H1 (cell line): Measurements from ENCODE around the gene OCSTAMP. TPM values are rescaled to one million over a fixed set of nuclear protein-coding genes. Genes with fewer than 3 reads are reported as not detected.

ENCODE experiments used
- CTCF ChIA-PET: fragments of 300-600 bp; sonication (Branson Sonifier 250); formaldehyde crosslinking; loops from one replicate; lab custom pipeline; 2021; ENCODE audit not compliant: partially characterized antibody; lab: Charles Lee
- POLR2A ChIA-PET: fragments of 300-600 bp; sonication (Branson Sonifier 250); formaldehyde crosslinking; loops from one replicate; lab custom pipeline; 2021; ENCODE audit warnings: inconsistent platforms; ENCODE audit not compliant: partially characterized antibody; lab: Charles Lee
- DNase-seq, 2 experiments: peaks; one replicate each; pipeline versions ENCODE4 v3.0.0 to v3.0.0-alpha.2; 2010 to 2022; ENCODE audit warnings: low spot score in 2 of 2, low read depth in 1 of 2, mixed read lengths in 1 of 2
- FAIRE-seq: peaks from 2 replicates; lab custom pipeline; 2011; peaks lifted over from hg19 to GRCh38; lab: Jason Lieb, UNC
- H2AFZ ChIP-seq: 2 replicates; pipeline ENCODE4 v1.8.1; 2012; ENCODE audit warnings: low read length, inconsistent platforms
- H2AK5ac ChIP-seq: 2 replicates; pipeline ENCODE4 v1.6.1; 2013; ENCODE audit warnings: low read depth, low read length
- H2BK120ac ChIP-seq: replicated peaks from 2 replicates; pipeline ENCODE3; 2013; ENCODE audit warnings: low read depth, low read length, inconsistent platforms
- H2BK12ac ChIP-seq: 2 replicates; pipeline ENCODE4 v1.6.1; 2013; ENCODE audit warnings: low read depth, low read length
- H2BK15ac ChIP-seq: 2 replicates; pipeline ENCODE4 v1.6.1; 2013; ENCODE audit warnings: low read length
- H2BK20ac ChIP-seq: 2 replicates; pipeline ENCODE4 v1.6.1; 2013; ENCODE audit warnings: low read length
- H2BK5ac ChIP-seq: 2 replicates; pipeline ENCODE4 v1.6.1; 2013; ENCODE audit warnings: low read depth, low read length
- H3K14ac ChIP-seq: 2 replicates; pipeline ENCODE4 v1.6.1; 2013; ENCODE audit warnings: inconsistent platforms; ENCODE audit not compliant: insufficient read length
- H3K18ac ChIP-seq: 2 replicates; pipeline ENCODE4 v1.6.1; 2013; ENCODE audit warnings: low read length; ENCODE audit errors: extremely low read depth
- H3K23ac ChIP-seq: 2 replicates; pipeline ENCODE4 v1.6.1; 2013; ENCODE audit warnings: inconsistent platforms; ENCODE audit not compliant: insufficient read length
- H3K23me2 ChIP-seq: 2 replicates; pipeline ENCODE4 v1.6.1; 2013; ENCODE audit warnings: low read depth, low read length
- H3K27ac ChIP-seq: 2 replicates; pipeline ENCODE4 v1.6.1; 2011; ENCODE audit warnings: low read depth, low read length, inconsistent platforms
- H3K27me3 ChIP-seq, 4 experiments: replicated peaks in 1 of 4; 1 replicate in 1 of 4; 2 replicates in 3 of 4; pipeline versions ENCODE4 v1.6.1 to v1.8.1; 2011 to 2013; ENCODE audit warnings: low read length in 3 of 4, mild to moderate bottlenecking in 3 of 4, inconsistent platforms in 2 of 4, mixed read lengths in 2 of 4, moderate library complexity in 1 of 4; ENCODE audit not compliant: control insufficient read depth in 3 of 4, insufficient read depth in 3 of 4; ENCODE audit errors: extremely low read depth in 1 of 4
- H3K36me3 ChIP-seq, 4 experiments: 2 replicates each; pipeline versions ENCODE4 v1.6.1 to v1.8.1; 2011 to 2013; ENCODE audit warnings: mild to moderate bottlenecking in 4 of 4, low read length in 3 of 4, moderate library complexity in 2 of 4, control low read depth in 1 of 4, inconsistent platforms in 1 of 4; ENCODE audit not compliant: insufficient read depth in 4 of 4, control insufficient read depth in 2 of 4
- H3K4ac ChIP-seq: replicated peaks from 2 replicates; pipeline ENCODE3; 2013; ENCODE audit warnings: low read length, low read depth, mixed read lengths, inconsistent platforms; ENCODE audit not compliant: insufficient read length
- H3K4me1 ChIP-seq, 4 experiments: replicated peaks in 1 of 4; 1 replicate in 1 of 4; 2 replicates in 3 of 4; pipeline versions ENCODE4 v1.6.1 to v1.8.1; 2011 to 2013; ENCODE audit warnings: low read length in 3 of 4, inconsistent platforms in 2 of 4, mixed read lengths in 1 of 4; ENCODE audit not compliant: insufficient read depth in 4 of 4, control insufficient read depth in 3 of 4
- H3K4me2 ChIP-seq, 2 experiments: 2 replicates each; pipeline versions ENCODE4 v1.6.1 to v1.8.1; 2011 to 2013; ENCODE audit warnings: low read depth in 2 of 2, low read length in 2 of 2, control low read depth in 1 of 2, inconsistent platforms in 1 of 2, mild to moderate bottlenecking in 1 of 2; ENCODE audit not compliant: insufficient read depth in 1 of 2
- H3K4me3 ChIP-seq, 4 experiments: fragments of 200-600, 300-600 bp in 1 of 4; sonication (generic), shearing (Covaris generic), sonication (Bioruptor Twin) in 1 of 4; 2 replicates each; pipeline versions ENCODE4 v1.5.1 to v1.8.1; 2011 to 2016; ENCODE audit warnings: low read length in 4 of 4, low read depth in 3 of 4, control low read depth in 2 of 4, inconsistent platforms in 2 of 4, mild to moderate bottlenecking in 2 of 4, mixed read lengths in 1 of 4, moderate library complexity in 1 of 4; ENCODE audit not compliant: insufficient read depth in 2 of 4; ENCODE audit errors: extremely low read depth in 1 of 4
- H3K56ac ChIP-seq: replicated peaks from 2 replicates; pipeline ENCODE3; 2013; ENCODE audit warnings: low read depth, mild to moderate bottlenecking, mixed read lengths, low read length, inconsistent platforms; ENCODE audit not compliant: insufficient read length
- H3K79me1 ChIP-seq: 2 replicates; pipeline ENCODE4 v1.6.1; 2013; ENCODE audit warnings: low read depth, low read length, control low read depth
- H3K79me2 ChIP-seq, 2 experiments: 2 replicates each; pipeline versions ENCODE4 v1.6.1 to v1.8.1; 2012 to 2013; ENCODE audit warnings: low read length in 2 of 2, mild to moderate bottlenecking in 2 of 2, inconsistent platforms in 1 of 2; ENCODE audit not compliant: insufficient read depth in 2 of 2, control insufficient read depth in 1 of 2
- H3K9ac ChIP-seq, 4 experiments: replicated peaks in 1 of 4; 1 replicate in 1 of 4; 2 replicates in 3 of 4; pipeline versions ENCODE4 v1.6.1 to v1.8.1; 2011 to 2013; ENCODE audit warnings: low read depth in 3 of 4, low read length in 3 of 4, control low read depth in 2 of 4, mild to moderate bottlenecking in 2 of 4, moderate library complexity in 2 of 4, inconsistent platforms in 1 of 4; ENCODE audit errors: extremely low read depth in 1 of 4
- H3K9me3 ChIP-seq, 2 experiments: 2 replicates each; pipeline versions ENCODE4 v1.6.1 to v1.8.1; 2012 to 2013; ENCODE audit warnings: mild to moderate bottlenecking in 2 of 2, moderate library complexity in 2 of 2, control low read depth in 1 of 2, inconsistent platforms in 1 of 2, low read depth in 1 of 2, low read length in 1 of 2, mixed read lengths in 1 of 2; ENCODE audit not compliant: insufficient read depth in 2 of 2
- H4K20me1 ChIP-seq, 2 experiments: replicated peaks in 1 of 2; 2 replicates each; pipeline versions ENCODE3 to v1.8.1; 2011 to 2013; ENCODE audit warnings: inconsistent platforms in 2 of 2, low read length in 2 of 2, mild to moderate bottlenecking in 1 of 2; ENCODE audit not compliant: insufficient read depth in 2 of 2, control insufficient read depth in 1 of 2
- H4K5ac ChIP-seq: 2 replicates; pipeline ENCODE4 v1.6.1; 2013; ENCODE audit warnings: low read length, low read depth, mixed read lengths, inconsistent platforms; ENCODE audit not compliant: insufficient read length
- H4K8ac ChIP-seq: 2 replicates; pipeline ENCODE4 v1.8.0; 2013; ENCODE audit warnings: mild to moderate bottlenecking, moderate library complexity, low read length, inconsistent platforms; ENCODE audit not compliant: insufficient read depth; ENCODE audit errors: extremely low read depth
- H4K91ac ChIP-seq: replicated peaks from 2 replicates; pipeline ENCODE3; 2013; ENCODE audit warnings: low read length, mixed read lengths, inconsistent platforms; ENCODE audit not compliant: insufficient read length
- CREB1 ChIP-seq: IDR thresholded peaks from 2 replicates; pipeline ENCODE4 v1.6.1; 2012; ENCODE audit warnings: inconsistent platforms
- CTCF ChIP-seq, 3 experiments: IDR thresholded peaks; 1 replicate in 2 of 3; 2 replicates in 1 of 3; pipeline versions ENCODE4 v1.5.1 to v1.6.1; 2011; ENCODE audit warnings: low read length in 3 of 3, mild to moderate bottlenecking in 3 of 3, inconsistent platforms in 2 of 3, low read depth in 1 of 3, moderate library complexity in 1 of 3; ENCODE audit not compliant: insufficient read depth in 1 of 3; ENCODE audit errors: control extremely low read depth in 1 of 3
- EZH2 ChIP-seq: fragments of 200-600 bp; sonication (generic); IDR thresholded peaks from 2 replicates; pipeline ENCODE4 v1.7.1; 2012; ENCODE audit warnings: low read depth, mild to moderate bottlenecking, moderate library complexity, low read length, inconsistent platforms; ENCODE audit not compliant: severe bottlenecking
- KDM1A ChIP-seq: fragments of 200-600, 300-600 bp; sonication (generic); IDR thresholded peaks from 2 replicates; pipeline ENCODE4 v1.7.1; 2016; ENCODE audit warnings: mild to moderate bottlenecking, low read length, borderline replicate concordance
- NANOG ChIP-seq: IDR thresholded peaks from 2 replicates; pipeline ENCODE4 v1.6.1; 2011; ENCODE audit warnings: low read length, low read depth, mild to moderate bottlenecking, inconsistent platforms; ENCODE audit not compliant: insufficient read depth, poor library complexity, severe bottlenecking
- NRF1 ChIP-seq: IDR thresholded peaks from 2 replicates; pipeline ENCODE4 v1.6.1; 2011; ENCODE audit warnings: mild to moderate bottlenecking, low read depth, low read length, improper control_type of control experiment
- RBBP5 ChIP-seq: IDR thresholded peaks from 2 replicates; pipeline ENCODE4 v1.7.1; 2012; ENCODE audit warnings: low read depth, mild to moderate bottlenecking, inconsistent platforms, low read length, moderate library complexity, borderline replicate concordance
- RFX5 ChIP-seq: IDR thresholded peaks from 2 replicates; pipeline ENCODE4 v1.6.1; 2011; ENCODE audit warnings: low read depth, low read length, improper control_type of control experiment, borderline replicate concordance
- YY1 ChIP-seq: IDR thresholded peaks from 2 replicates; pipeline ENCODE4 v1.6.1; 2011; ENCODE audit warnings: low read depth, mild to moderate bottlenecking, low read length
- WGBS, 2 experiments: shearing (Covaris generic) in 1 of 2; methylation state at CpG; one replicate each; pipeline versions ENCODE4 v1.1.6 to v1.1.7; 2013 to 2015; ENCODE audit warnings: low lambda C conversion rate in 2 of 2, mixed read lengths in 2 of 2, inconsistent platforms in 1 of 2, low coverage in 1 of 2, missing lambda C conversion rate in 1 of 2; ENCODE audit not compliant: insufficient replicate concordance in 2 of 2, insufficient coverage in 1 of 2, insufficient read length in 1 of 2; ENCODE audit errors: extremely low coverage in 1 of 2, missing lambda C conversion rate in 1 of 2; 5-methylcytosine and 5-hydroxymethylcytosine counted together
- polyA plus RNA-seq, 7 experiments: library from polyadenylated mRNA; depleted of rRNA in 3 of 7; stranded (reverse) in 5 of 7; unstranded in 2 of 7; fragments of >200 nt in 5 of 7; fragments of 200-250 nt in 2 of 7; gene quantifications; 1 replicate in 5 of 7; 2 replicates in 1 of 7; 4 replicates in 1 of 7; pipeline versions ENCODE4 v1.2.1 to v1.2.3, GENCODE V29; 2011 to 2013; ENCODE audit warnings: missing spikeins in 2 of 7, mixed read lengths in 2 of 7
- total RNA-seq: library from RNA; stranded (reverse); fragmentation: NEBNext Ultra II Directional; extraction: Animal tissue kit (Norgen Biotek cat#: 25700); gene quantifications from 2 replicates; pipeline ENCODE4 v1.2.1, GENCODE V29; 2021

Gene OCSTAMP
- total and polyA plus RNA-seq, 2 of the 8 experiments (the other 6 are each of a cell fraction or from before 2014, with no cell fraction given), result 0.09 to 0.13 TPM

GRCh38 chr20:46549188-46549972 lies 1.1 kb downstream of the OCSTAMP start:
- H2AFZ ChIP-seq, result no peak overlapping the region
- no peak overlapping the region for H3K23ac ChIP-seq
- CTCF ChIA-PET, result interaction anchor here (0.7 to 7.7 kb wide), 12 partner anchors 10 to 158 kb away, joined by 3 to 64 read pairs (median 6); no protein-coding TSS in a partner anchor
- no peaks in the 10 kb centered on the region for H3K9me3 ChIP-seq
- no peak overlapping the region for H3K4me2 ChIP-seq
- no peak for FAIRE-seq
- no peak overlapping the region for H4K91ac ChIP-seq
- H4K20me1 ChIP-seq, result no peaks in the 10 kb centered on the region
- no peak overlapping the region for H2AK5ac ChIP-seq
- H3K23me2 ChIP-seq, result no peaks in the 10 kb centered on the region
- WGBS, 2 experiments, result 95% methylated on average over 4 of the region's 4 CpGs; no CpG with 5 or more reads in 1 of the 2 experiments
- H4K8ac ChIP-seq, result no peak overlapping the region
- peaks cover 5 to 22% (median 15%) of the 10 kb centered on the region in 4 experiments for H3K4me1 ChIP-seq
- no peak overlapping the region for H2BK120ac ChIP-seq
- H3K4me3 ChIP-seq, result no peak overlapping the region
- no peak overlapping the region for H3K18ac ChIP-seq
- no peaks in the 10 kb centered on the region for H3K79me2 ChIP-seq
- H3K9ac ChIP-seq, result no peak overlapping the region
- H3K14ac ChIP-seq, result no peak overlapping the region
- no peak overlapping the region for H2BK20ac ChIP-seq
- H3K27ac ChIP-seq, result no peak overlapping the region
- no peaks in the 10 kb centered on the region for H3K79me1 ChIP-seq
- no peak for DNase-seq
- no peak overlapping the region for H2BK5ac ChIP-seq
- H2BK15ac ChIP-seq, result no peak overlapping the region
- POLR2A ChIA-PET, result interaction anchor here (1.0 to 1.7 kb wide), 3 partner anchors 10 to 137 kb away, joined by 3 to 6 read pairs (median 3); no protein-coding TSS in a partner anchor
- H4K5ac ChIP-seq, result no peak overlapping the region
- H2BK12ac ChIP-seq, result no peak overlapping the region; the same call in 1 of the 2 replicates
- no peaks in the 10 kb centered on the region for H3K36me3 ChIP-seq
- no peak overlapping the region for H3K56ac ChIP-seq
- no peaks in the 10 kb centered on the region; a peak in 2 of 7 replicates for H3K27me3 ChIP-seq
- no peak overlapping the region for H3K4ac ChIP-seq
- TF ChIP-seq NANOG, result no peak
- no peak for TF ChIP-seq YY1
- no peak for TF ChIP-seq RBBP5
- no peak for TF ChIP-seq CREB1
- TF ChIP-seq NRF1, result no peak
- TF ChIP-seq EZH2, result no peak
- peak; percentile 40; the same call in 1 of the 2 replicates for TF ChIP-seq KDM1A
- no peak for TF ChIP-seq RFX5
- TF ChIP-seq CTCF (IDR thresholded peaks at IDR 0.05; ENCODE audit: control extremely low read depth in 1 of 3, insufficient read depth in 1 of 3, low read depth in 1 of 3, low read length in 3 of 3), result peak in 1 of 3 experiments; percentile 17; a peak in 1 of 4 replicates
